NCI-H187 (cell line): ENCODE data around the gene RPS19BP1.
A peak's percentile ranks its signal among the peaks of the same experiment; 100 is the strongest.
"Not testable (repeated sequence)": the region's sequence is repeated elsewhere in the genome, so short reads cannot be mapped to it uniquely, and the experiment has no call there.

Experiments used
- DNase-seq, 2 experiments: peaks; one replicate each; lab custom pipeline; 2025; lab: John Stamatoyannopoulos, UW

The RPS19BP1 gene

DNA sequence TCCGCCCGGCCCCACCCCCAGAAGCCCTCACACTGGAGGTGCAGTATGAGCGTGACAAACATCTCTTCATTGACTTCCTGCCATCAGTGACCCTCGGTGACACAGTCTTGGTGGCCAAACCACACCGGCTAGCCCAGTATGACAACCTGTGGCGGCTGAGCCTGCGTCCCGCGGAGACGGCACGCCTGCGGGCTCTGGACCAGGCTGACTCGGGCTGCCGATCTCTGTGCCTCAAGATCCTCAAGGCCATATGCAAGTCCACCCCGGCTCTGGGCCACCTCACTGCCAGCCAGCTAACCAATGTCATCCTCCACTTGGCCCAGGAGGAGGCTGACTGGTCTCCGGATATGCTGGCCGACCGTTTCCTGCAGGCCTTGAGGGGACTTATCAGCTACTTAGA is 18.8 kb downstream of the RPS19BP1 start:
- DNase-seq = no peak

DNA sequence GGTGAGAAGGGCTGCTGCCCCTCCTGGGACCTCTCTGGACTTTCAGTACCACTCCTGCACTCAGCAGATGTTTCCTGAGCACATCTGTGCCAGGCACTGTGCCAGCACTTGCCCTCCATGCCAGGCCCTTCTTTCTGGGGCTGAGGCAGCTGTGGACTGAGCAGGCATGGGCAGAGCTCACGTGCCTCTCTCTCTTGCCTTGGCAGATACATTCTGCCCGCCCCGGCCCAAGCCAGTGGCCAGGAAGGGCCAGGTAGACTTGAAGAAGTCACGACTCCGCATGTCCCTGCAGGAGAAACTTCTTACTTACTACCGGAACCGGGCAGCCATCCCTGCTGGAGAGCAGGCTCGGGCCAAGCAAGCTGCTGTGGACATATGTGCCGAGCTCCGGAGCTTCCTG is 20.5 kb downstream of the RPS19BP1 start:
- DNase-seq = no peak

DNA sequence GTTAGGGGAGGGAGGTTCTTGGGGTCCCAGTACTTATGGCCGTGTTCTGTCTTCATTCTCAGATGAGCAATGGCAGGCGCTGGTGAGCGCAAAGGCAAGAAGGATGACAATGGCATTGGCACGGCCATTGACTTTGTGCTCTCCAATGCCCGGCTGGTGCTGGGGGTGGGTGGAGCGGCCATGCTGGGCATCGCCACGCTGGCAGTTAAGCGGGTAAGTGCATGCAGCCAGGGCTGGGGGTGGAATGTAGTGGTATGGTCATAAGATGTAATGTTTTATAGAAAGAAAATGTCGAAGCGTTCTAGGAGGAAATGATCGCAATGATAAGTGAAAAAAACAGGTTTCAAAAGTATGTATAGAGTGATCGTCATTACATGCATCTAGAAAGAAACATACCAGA is 21.3 kb downstream of the RPS19BP1 start:
- no peak for DNase-seq

DNA sequence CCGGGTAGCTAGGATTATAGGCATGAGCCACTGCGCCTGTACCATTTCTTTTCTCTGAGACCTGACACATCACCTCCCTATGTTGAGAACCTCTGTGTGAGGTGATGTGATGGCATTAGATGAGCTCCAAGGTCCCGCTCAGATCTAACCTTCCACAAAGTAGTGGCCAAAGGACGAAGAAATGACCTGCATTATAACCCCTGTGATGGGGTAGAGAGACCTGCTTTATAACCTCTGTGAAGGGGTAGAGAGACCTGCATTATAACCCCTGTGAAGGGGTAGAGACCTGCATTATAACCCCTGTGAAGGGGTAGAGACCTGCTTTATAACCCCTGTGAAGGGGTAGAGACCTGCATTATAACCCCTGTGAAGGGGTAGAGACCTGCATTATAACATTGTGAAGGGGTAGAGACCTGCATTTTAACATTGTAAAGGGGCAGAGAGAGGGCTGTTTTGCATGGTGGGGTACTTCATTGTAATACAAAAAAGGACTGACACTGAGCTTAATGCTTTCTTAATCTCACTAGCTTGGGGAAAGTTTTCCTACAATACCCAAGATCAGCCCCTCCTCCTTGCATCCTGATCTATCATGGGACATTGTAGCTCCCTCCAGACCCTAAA is 21.9 kb downstream of the RPS19BP1 start:
- no peak for DNase-seq

DNA sequence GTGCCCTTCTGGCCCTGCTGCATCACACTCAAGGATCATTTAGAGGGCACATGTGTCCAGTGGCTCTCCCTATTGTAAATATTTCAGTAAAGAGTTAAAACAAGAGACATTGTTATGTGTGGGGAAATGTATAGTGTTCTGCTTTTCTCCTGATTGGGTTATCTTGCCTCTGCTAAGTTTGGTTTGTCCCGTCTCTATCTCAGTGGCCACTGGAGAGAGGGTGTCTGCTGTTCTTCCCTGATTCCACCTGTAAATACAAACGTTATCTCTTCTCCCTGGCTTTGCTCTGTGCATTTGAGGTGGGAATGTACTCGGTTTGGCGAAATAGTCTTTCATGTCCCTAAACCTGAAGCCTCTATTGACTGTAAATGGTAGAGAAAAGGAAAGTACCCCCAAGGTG is 24.2 kb downstream of the RPS19BP1 start:
- DNase-seq = no peak

DNA sequence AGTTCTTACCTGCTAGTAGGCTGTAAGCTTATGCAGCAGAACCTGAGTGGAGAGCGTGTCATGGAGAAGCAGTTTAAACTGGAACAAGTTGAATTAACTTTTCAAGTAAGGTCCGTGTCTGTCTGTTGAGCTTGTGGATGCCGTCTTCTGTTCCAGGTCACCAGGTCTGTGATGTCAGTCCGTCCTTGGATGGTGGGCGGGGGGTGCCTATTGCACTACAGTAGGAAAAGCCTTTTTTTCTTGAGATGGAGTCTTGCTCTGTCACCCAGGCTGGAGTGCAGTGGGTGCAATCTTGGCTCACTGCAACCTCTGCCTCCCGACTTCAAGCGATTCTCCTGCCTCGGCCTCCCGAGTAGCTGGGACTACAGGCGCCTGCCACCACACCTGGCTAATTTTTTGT is 25.5 kb downstream of the RPS19BP1 start:
- not testable (repeated sequence) for DNase-seq

DNA sequence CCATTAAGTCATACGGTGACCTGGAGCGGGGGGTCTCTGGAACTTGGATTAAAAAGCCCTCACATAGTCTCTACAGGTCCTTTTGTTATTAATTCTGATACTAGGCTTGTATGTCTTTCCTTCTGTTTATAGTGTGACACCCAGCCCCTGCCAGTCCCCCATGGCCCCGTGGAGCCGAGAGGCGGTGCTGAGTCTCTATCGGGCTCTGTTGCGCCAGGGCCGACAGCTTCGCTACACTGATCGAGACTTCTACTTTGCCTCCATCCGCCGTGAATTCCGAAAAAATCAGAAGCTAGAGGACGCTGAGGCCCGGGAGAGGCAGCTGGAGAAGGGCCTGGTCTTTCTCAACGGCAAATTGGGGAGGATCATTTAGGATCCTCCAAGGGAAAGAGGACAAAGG is 28.5 kb downstream of the RPS19BP1 start:
- no peak for DNase-seq

DNA sequence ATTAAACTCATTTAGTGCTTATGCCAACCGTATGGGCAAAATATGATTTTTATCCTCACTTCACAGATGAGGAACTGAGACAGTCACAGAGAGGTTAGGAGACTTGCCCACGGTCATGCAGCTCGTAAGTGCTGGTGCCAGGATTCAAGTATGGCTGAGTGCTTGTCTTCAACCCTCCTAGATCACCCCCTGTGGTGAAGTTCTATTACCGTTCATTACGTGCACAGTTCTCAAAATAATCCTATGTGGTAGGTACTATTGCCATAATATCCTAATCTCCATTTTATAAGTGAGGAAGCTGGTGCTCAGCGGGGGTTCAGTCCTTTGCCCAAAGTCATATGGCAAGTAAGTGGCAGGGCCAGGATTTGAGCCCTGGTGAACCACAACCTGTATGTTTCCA is 28.9 kb downstream of the RPS19BP1 start:
- no peak for DNase-seq

DNA sequence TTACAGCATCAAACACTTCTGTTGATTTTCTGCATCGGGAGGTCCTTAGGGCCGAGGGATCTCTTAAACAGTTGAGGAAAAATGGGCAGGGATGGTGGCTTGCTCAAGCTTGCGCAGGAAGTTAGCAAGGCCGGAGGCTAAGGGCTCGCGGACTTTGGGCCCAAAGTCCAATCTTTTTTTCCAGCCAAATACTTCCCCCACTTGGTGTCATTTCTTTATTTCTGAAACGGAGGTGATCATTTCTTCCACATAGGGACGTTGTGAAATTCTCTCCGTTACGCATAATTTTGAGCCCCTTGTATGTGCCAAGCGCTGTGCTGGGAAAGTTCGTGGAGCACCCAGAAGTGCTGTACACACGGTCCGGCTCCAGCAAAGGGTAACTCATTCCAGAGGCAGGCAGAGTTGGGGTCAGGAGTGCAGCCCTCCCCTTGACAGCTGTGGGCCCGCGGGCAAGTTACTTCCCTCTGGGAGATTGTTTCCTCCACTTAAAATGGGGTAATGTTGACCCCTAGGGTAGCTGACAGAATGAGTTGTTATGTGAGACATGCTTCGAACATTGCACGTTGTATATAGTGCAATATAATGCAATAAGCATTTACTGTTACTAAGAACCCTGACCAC is 29.6 kb downstream of the RPS19BP1 start:
- no peak for DNase-seq

DNA sequence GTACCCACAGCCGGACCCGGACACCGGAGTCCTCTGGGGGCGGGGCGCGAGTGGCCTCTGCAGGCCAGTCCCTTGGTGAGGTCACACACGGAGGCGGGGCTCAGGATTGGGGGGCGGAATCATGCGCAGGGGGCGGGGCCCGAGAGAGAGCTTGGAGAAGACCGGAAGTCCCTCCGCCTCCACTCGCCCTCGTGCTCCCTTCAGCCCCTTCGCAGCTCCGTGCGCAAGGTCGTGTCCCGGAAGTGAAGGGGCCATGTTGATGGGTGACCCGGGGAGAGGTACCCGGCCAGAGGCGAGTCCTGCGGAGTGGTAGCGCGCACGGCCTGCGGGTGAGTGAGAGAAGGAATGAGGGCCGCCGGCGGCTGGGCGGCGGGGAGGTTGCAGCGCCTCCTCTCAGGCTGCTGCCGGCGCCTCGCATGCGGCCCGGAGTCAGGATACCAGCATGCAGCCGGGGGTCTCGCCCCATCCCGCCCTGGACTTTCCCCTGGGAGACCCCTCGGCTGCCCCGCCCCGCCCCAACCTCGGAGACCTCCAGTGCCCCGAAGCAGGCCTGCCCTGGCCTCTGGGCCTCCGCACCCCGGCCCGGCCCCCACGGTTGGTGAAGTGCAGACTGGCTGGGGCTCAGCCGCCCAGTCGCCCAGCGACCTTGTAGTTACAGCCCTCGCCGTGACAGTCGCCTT is 30.3 kb downstream of the RPS19BP1 start, which contains the start of gene MIEF1:
MIEF1 (plus strand) TSS at position 182 of the 680 bp plus-strand sequence. CDS start 9,005 bp downstream, outside the sequence.
- peak; percentile 54 to 81 for DNase-seq

DNA sequence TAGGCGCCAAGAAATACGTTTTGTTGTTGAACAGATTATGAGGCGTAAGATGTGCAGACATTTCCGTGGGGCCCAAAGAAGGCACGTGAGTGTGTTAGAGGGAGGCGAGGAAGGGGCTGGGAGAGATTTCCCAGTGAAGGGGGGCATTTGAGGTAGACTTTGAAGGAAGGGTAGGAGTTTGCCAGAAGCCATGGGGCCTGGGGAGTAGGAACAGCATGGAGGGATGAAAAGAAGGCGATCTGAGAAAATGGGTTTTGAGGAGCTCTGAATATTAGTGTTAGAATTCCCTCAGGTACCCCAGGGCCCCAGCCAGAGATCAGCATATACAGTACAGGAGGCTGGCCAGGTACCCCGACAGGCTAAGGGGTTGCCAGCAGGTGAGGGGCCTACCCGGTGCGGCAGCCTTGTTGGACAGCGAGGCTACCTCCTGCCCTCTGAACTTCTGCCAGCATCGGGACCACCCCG is 30.9 kb downstream of the RPS19BP1 start:
- no peak for DNase-seq

DNA sequence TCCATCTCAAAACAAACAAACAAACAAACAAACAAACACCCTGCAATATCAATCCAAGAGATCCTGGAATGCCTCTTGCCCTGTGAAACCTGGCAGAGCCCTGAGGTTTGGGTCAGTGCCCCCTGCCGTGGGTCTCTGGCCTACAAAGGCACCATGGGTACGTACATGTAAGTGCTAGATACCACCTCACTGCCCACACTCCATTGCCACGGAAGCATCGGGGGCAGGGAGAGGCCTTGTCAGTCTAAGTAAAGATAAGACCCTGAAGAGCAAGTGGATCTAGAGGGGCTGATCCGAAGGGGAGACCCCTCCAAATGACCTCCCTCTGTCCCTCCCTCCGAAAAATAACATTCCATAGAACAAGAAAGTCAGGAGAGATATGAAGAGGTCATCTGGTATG is 32.4 kb downstream of the RPS19BP1 start:
- DNase-seq = no peak

DNA sequence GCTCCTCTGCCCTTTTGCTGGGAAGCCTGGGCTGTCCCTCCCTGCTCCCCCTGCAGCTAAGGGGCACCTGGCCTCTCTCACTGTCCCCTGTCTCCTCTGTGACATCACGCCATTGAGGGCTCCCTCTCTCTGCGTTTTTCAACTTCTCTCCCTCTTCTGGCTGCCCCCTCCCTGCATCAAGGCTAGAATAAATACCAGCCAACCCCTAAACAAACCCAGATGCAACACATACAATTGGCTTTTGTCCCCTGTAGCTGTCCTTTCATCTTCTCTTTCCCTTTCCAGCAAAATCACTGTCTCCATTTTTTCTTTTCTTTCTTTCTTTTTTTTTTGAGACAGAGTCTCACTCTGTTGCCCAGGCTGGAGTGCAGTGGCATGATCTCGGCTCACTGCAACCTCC is 33.7 kb downstream of the RPS19BP1 start:
- DNase-seq = no peak

DNA sequence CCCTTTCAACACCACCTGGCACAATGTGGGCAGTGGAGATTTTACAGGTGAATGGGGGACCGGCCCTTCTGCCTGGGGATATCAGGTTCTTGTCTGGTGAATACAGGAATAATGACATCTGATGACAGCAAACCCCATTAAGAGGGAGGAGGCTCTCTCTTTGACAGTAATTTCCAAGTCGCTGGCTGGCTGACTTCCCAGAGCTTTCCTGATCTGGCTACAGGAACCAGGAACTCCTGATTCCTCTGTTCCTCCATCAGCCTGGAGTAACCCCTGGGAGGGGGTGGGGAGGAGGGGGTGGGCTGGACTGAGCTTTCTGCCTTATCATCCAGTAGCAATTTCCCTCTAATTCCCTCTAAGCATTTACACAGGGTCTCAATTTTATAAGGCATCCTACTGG is 34.2 kb downstream of the RPS19BP1 start:
- DNase-seq = no peak

DNA sequence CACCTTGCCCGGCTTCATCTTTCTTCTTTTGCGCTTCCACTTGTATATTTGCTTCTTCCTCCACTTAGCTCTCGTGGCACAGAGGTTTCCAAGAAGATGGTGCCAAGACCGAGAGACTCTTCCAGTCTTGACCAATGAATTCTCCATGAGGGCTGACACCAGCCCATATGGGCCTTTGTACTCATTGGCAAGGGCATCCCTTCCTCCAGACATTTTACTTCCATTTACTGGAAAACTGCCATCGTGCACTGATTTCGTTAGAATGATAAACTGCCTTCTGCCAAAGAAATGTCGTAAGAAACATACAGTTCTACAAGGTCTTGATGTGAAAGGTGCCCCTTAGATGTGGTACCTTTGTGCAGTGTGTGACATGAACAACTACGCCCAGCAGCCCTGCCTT is 35.1 kb downstream of the RPS19BP1 start:
- no peak for DNase-seq

DNA sequence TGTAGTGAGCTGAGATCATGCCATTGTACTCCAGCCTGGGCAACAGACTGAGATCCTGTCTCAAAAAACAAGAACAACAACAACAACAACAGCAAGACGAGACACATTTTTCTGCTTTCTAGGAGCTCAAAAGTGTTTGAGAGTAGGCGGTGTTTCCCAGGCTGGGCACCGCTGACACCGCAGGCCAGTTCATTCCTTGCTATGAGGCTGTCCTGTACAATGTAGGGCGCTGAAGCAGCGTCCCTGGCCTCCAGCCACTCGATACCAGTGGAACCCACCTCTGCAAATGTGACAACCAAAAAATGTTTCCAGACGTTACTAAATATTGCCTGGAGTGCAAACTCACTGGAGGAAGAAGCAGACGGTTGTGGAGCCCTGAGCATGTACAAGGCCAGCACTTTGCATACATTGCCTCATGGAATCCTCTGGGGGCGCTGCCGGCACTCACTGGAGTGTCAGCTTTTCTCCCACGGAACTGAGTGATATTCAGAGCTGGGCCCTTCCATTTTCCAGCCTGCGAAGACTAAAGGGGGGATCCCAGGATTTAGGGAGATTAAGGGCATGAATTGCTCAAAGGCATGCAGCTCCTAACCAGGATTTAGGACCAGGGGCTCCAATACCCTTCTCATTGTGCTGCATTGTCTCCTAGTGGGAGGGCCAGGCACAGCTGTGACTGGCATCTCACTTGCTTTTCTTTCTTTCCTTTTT is 36.3 kb downstream of the RPS19BP1 start:
- DNase-seq = no peak

DNA sequence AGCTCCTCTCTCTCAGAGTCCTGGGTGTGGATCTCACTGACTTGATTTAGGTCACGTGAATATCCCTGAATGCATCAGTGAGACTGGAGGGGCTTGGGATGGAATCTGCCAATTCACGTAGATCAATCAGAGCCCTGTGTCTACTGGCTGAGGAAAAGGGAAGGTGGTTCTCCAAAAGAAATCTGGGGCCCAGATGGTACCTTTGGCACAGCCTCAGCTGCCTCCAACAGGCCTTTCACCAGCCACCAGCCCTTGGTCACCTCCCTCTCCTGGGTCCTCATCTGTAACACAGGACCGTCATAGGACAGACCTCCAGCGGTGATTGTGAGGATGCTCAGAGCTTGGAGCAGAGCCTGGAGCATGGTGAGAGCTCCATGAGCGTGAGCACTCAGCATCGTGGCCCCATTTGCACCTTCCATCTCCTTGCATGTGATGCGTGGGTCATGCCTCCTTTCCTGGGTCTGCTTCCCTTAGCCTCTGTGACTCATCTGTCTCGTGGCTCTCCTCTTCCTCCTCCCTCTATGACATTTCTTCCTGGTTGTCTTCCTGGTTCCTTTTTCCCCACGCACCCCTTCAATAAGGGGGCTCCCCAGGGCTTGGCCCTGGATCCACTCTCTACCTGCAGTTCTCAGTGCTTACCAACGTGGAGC is 38.0 kb downstream of the RPS19BP1 start:
- no peak for DNase-seq

DNA sequence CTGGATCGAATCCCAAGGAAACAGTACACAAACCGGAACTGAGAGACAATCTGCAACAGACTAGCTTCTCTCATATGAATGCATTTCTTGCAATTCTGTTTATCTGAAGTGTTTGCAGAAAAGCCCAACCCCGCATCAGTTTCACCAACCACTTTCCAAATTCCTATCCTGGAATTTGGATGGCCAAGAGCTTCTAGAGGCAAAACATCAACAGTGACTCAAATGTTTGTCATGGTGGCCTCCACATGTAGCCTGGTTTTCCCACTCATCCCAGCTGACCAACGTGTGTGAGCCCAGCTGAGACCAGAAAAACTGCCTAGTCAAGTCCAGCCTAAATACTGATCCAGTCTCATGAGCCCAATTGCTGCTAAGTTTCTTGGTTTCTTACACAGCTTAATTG is 38.8 kb downstream of the RPS19BP1 start:
- DNase-seq = no peak

DNA sequence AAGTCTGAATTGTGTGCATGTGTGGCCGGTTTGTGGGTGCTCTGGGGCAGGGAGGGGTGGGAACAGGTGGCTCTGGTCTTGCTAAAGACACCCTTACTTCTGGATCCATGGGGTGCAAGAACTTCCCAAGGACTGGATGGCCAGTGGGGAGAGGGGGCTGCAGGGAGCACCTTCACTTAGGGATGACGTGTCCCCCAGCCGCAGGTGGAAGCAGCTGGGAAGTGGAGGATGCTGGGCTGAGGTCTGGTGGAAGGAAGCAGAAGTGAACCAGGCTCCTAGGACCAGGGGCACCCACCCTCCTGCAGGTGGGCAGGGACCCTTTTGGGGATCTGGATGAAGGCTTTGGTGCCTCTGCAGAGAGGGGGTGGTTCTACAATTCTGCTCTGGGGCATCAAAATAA is 40.4 kb downstream of the RPS19BP1 start:
- DNase-seq = no peak

DNA sequence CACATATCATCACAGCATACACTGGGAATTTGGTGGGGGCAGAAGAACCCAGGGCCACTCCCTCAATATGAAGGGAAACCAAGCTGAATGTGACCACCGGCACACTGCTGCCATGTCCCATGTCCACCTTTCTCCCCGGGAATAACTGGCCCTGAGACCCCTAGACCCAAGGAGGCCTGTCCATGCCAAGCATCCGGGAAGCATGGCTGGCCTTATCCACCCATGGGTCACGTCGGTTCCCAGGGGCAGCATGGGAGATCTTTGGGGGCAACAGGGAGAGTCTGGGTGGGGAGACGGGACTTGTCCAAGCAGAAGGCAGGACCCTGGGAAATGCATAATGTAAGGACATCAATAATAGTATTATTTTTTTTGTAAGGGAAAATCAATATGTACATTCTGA is 40.9 kb downstream of the RPS19BP1 start:
- DNase-seq = no peak

DNA sequence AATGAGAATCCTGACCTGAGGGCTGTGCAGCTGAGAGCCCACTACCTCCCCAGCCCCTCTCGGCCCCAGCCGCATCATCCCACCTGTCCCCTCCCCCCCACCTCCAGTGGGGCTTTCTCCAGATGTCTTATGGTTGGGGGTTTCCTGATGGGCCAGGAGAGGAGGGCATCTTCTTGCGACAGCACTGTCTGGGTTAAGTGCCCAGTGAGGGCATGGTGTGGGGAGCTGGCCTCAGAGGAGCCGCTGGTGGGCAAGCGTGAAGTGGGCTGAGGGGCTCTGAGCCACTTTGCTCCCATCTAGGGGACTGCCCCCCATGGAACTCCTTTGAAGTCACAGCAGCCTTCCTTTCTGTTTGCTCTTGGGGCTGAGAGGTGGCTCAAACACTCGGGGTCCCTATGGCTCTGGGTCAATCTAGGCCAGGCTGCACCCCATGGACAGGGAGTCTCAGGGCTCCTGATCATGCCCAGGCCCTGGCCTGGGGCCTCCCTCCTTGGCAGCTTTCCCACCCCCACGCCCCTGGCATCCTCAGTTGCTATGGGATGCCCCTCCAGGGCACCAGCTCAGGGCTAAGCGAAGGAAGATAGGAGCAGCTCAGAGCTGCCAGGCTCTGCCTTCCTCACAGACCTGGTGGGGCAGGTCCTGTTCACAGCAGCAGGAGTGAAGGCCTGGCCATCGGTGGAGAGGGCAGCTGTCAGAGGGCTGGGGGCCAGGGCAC is 41.4 kb downstream of the RPS19BP1 start:
- no peak for DNase-seq
